Astrocyte (in vitro differentiated cells and primary cell): Measurements from ENCODE around the gene DDN. TPM values are rescaled to one million over a fixed set of nuclear protein-coding genes. Genes with fewer than 3 reads are reported as not detected.

ENCODE experiments used
- DNase-seq: peaks from one replicate; pipeline ENCODE4 v3.0.0-alpha.2; 2010; ENCODE audit warnings: low read depth
- FAIRE-seq: peaks from 2 replicates; lab custom pipeline; 2011; peaks lifted over from hg19 to GRCh38; lab: Jason Lieb, UNC
- H2AFZ ChIP-seq: 2 replicates; pipeline ENCODE4 v1.6.0; 2012; ENCODE audit warnings: low read depth, low read length, inconsistent platforms
- H3K27ac ChIP-seq: 2 replicates; pipeline ENCODE4 v1.5.1; 2011; ENCODE audit warnings: low read depth, low read length, inconsistent platforms
- H3K27me3 ChIP-seq: 2 replicates; pipeline ENCODE4 v1.6.0; 2011; ENCODE audit warnings: low read length, inconsistent platforms; ENCODE audit not compliant: insufficient read depth
- H3K36me3 ChIP-seq: 2 replicates; pipeline ENCODE4 v1.5.1; 2011; ENCODE audit warnings: low read length, inconsistent platforms; ENCODE audit not compliant: insufficient read depth
- H3K4me1 ChIP-seq: 2 replicates; pipeline ENCODE4 v1.5.1; 2011; ENCODE audit warnings: low read length, inconsistent platforms; ENCODE audit not compliant: insufficient read depth
- H3K4me2 ChIP-seq: 2 replicates; pipeline ENCODE4 v1.6.0; 2012; ENCODE audit warnings: low read length, inconsistent platforms
- H3K4me3 ChIP-seq: 2 replicates; pipeline ENCODE4 v1.5.1; 2011; ENCODE audit warnings: low read depth, mild to moderate bottlenecking, low read length, inconsistent platforms; ENCODE audit not compliant: insufficient read depth
- H3K79me2 ChIP-seq: 2 replicates; pipeline ENCODE4 v1.6.0; 2012; ENCODE audit warnings: mild to moderate bottlenecking, low read length, inconsistent platforms; ENCODE audit not compliant: insufficient read depth
- H3K9ac ChIP-seq: 2 replicates; pipeline ENCODE4 v1.6.0; 2012; ENCODE audit warnings: mild to moderate bottlenecking, low read length, inconsistent platforms
- H3K9me3 ChIP-seq: 2 replicates; pipeline ENCODE4 v1.5.1; 2012; ENCODE audit warnings: low read depth, mild to moderate bottlenecking, low read length, inconsistent platforms; ENCODE audit not compliant: insufficient read depth
- H4K20me1 ChIP-seq: 2 replicates; pipeline ENCODE4 v1.6.0; 2012; ENCODE audit warnings: low read length, inconsistent platforms; ENCODE audit not compliant: insufficient read depth
- H3K27ac Mint-ChIP-seq: one replicate; pipeline ENCODE4 v1.8.0; 2021; ENCODE audit warnings: mild to moderate bottlenecking, mixed read lengths; ENCODE audit not compliant: unreplicated experiment
- H3K27me3 Mint-ChIP-seq: one replicate; pipeline ENCODE4 v1.8.0; 2021; ENCODE audit warnings: low read depth, mixed read lengths; ENCODE audit not compliant: unreplicated experiment
- H3K36me3 Mint-ChIP-seq: one replicate; pipeline ENCODE4 v1.8.0; 2021; ENCODE audit warnings: low read depth, mixed read lengths; ENCODE audit not compliant: unreplicated experiment
- H3K4me1 Mint-ChIP-seq: one replicate; pipeline ENCODE4 v1.8.0; 2021; ENCODE audit warnings: low read depth, mixed read lengths; ENCODE audit not compliant: unreplicated experiment
- H3K4me3 Mint-ChIP-seq: one replicate; pipeline ENCODE4 v1.8.0; 2021; ENCODE audit warnings: mild to moderate bottlenecking, moderate library complexity, mixed read lengths; ENCODE audit not compliant: unreplicated experiment
- H3K9me3 Mint-ChIP-seq: one replicate; pipeline ENCODE4 v1.8.0; 2021; ENCODE audit warnings: mild to moderate bottlenecking, mixed read lengths; ENCODE audit not compliant: unreplicated experiment
- CTCF ChIP-seq: IDR thresholded peaks from 2 replicates; pipeline ENCODE4 v1.5.1; 2011; ENCODE audit warnings: low read depth, mild to moderate bottlenecking, inconsistent platforms, low read length, moderate library complexity; ENCODE audit not compliant: insufficient read depth
- EZH2 ChIP-seq: IDR thresholded peaks from 2 replicates; pipeline ENCODE4 v1.6.1; 2012; ENCODE audit warnings: mild to moderate bottlenecking, low read length, inconsistent platforms; ENCODE audit not compliant: insufficient read depth
- total RNA-seq: library from RNA; stranded (reverse); gene quantifications from 2 replicates; pipeline ENCODE4 v1.2.1, GENCODE V29; 2021

DDN gene
- total RNA-seq, 1 donor from 2014 or later, result 0.50 TPM

- peaks cover 10% of the 10 kb centered on the region for H3K36me3 Mint-ChIP-seq
Observed at GRCh38 chr12:49012739-49013138, 13.6 kb upstream of the DDN start.

DNA sequence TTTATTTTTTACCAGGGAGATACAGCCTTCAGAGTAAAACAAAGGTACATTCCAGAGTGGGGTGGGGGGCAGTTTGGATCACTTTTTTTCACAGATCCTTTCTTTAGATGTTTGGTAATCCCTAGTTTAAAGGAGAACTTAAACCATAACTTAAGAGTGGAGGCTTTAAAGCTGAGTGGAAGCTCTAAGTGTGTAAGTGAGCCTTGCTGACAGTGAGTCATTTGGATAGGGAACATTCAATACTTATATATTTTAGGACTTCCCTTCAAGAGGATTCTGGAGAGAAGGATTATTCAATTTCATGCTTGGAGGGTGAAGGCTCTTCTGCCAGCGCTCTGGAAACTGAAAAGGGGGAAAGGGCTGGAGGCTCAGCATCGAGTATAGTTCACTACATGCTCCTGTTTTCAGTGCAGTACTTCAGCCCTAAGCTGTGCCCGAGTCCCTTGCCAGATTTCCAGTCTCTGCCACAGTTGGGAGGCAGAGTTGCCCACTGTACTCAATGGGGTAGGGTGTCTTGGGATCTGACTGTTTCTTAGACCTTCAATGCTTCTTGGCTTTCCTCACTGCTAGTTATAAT lies 11.0 kb upstream of the DDN start:
- Histone ChIP-seq H3K4me1 (no peaks in the 10 kb centered on the region), H2AFZ (no peak overlapping the region), H3K27ac (no peak overlapping the region), H3K4me3 (no peak overlapping the region), H3K4me2 (no peak overlapping the region), H3K9me3 (no peaks in the 10 kb centered on the region), H4K20me1 (peaks cover 33% of the 10 kb centered on the region), H3K36me3 (peaks cover 31% of the 10 kb centered on the region), H3K27me3 (no peaks in the 10 kb centered on the region), H3K9ac (no peak overlapping the region), H3K79me2 (peaks cover 8% of the 10 kb centered on the region)
- FAIRE-seq, result no peak
- Mint-ChIP-seq H3K27me3 (no peaks in the 10 kb centered on the region), H3K9me3 (no peaks in the 10 kb centered on the region), H3K4me3 (no peak overlapping the region), H3K27ac (no peak overlapping the region), H3K4me1 (peaks cover 8% of the 10 kb centered on the region), H3K36me3 (peaks cover 6% of the 10 kb centered on the region)
- TF ChIP-seq CTCF (no peak), EZH2 (no peak)
- DNase-seq, result no peak

More at GRCh38 chr12:49012739-49013138, 13.6 kb upstream of the DDN start:
- Histone ChIP-seq H3K27ac (no peak overlapping the region), H3K9me3 (no peaks in the 10 kb centered on the region), H3K36me3 (peaks cover 24% of the 10 kb centered on the region), H3K27me3 (no peaks in the 10 kb centered on the region), H2AFZ (no peak overlapping the region), H3K4me3 (no peak overlapping the region), H3K9ac (no peak overlapping the region), H4K20me1 (peaks cover 25% of the 10 kb centered on the region), H3K4me2 (no peak overlapping the region), H3K79me2 (peaks cover 25% of the 10 kb centered on the region), H3K4me1 (peaks cover 8% of the 10 kb centered on the region)
- H3K4me1 Mint-ChIP-seq, result peaks cover 15% of the 10 kb centered on the region
- no peak overlapping the region for H3K4me3 Mint-ChIP-seq
- H3K9me3 Mint-ChIP-seq, result no peaks in the 10 kb centered on the region
- FAIRE-seq (no peak), DNase-seq (no peak)
- H3K27ac Mint-ChIP-seq, result no peak overlapping the region
- no peak for TF ChIP-seq CTCF
- TF ChIP-seq EZH2, result no peak
- H3K27me3 Mint-ChIP-seq, result no peaks in the 10 kb centered on the region

DNA sequence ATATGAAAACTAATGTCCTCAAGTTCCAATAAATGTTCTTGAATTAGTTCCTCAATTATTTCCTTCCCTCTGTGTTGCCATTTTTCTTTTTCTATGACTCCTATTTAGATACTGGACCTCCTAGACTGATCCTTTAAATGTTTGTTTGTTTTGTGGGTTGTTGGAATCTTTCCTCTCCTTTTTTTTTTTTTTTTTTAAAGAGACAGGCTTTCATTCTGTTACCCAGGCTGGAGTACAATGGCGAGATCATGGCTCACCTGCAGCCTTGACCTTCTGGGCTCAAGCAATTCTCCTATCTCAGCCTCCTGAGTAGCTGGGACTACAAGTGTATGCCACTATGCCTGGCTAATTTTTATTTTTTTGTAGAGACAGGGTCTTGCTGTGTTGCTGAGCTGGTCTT lies 9.8 kb upstream of the DDN start:
- TF ChIP-seq CTCF, result no peak
- no peak for TF ChIP-seq EZH2
- H3K27ac ChIP-seq, result no peak overlapping the region
- Mint-ChIP-seq H3K4me3 (no peak overlapping the region), H3K27me3 (no peaks in the 10 kb centered on the region), H3K9me3 (no peaks in the 10 kb centered on the region), H3K36me3 (peaks cover 13% of the 10 kb centered on the region), H3K27ac (no peak overlapping the region), H3K4me1 (peaks cover 8% of the 10 kb centered on the region)
- H3K4me3 ChIP-seq, result no peak overlapping the region
- FAIRE-seq, result no peak
- no peak for DNase-seq
- peaks cover 28% of the 10 kb centered on the region for H4K20me1 ChIP-seq
- H3K27me3 ChIP-seq, result no peaks in the 10 kb centered on the region
- H3K36me3 ChIP-seq, result peaks cover 40% of the 10 kb centered on the region
- H2AFZ ChIP-seq, result no peak overlapping the region
- H3K79me2 ChIP-seq, result no peaks in the 10 kb centered on the region
- H3K4me2 ChIP-seq, result no peak overlapping the region
- no peaks in the 10 kb centered on the region for H3K9me3 ChIP-seq
- H3K9ac ChIP-seq, result no peak overlapping the region
- H3K4me1 ChIP-seq, result no peaks in the 10 kb centered on the region
